Uterus (tissue), 4 donors: ENCODE results near the gene SBK3. TPM values are rescaled to one million over a fixed set of nuclear protein-coding genes. Genes with fewer than 3 reads are reported as not detected.

Experiments used
- DNase-seq, 2 donors: peaks; one replicate each; pipeline ENCODE4 v3.0.0-alpha.2; 2019 to 2020
- H3K27ac ChIP-seq, 2 donors: fragments of 200-600 bp; sonication (generic); 1 replicate in 1 of 2; 2 replicates in 1 of 2; pipeline ENCODE4 v1.5.1; 2016 to 2018
- H3K27me3 ChIP-seq, 2 donors: fragments of 200-600 bp; sonication (generic); one replicate each; pipeline ENCODE4 v1.5.1; 2018 to 2019; ENCODE audit warnings: control low read depth in 1 of 2
- H3K36me3 ChIP-seq, 2 donors: fragments of 200-600 bp; sonication (generic); one replicate each; pipeline ENCODE4 v1.5.1; 2019; ENCODE audit warnings: control low read depth in 1 of 2
- H3K4me1 ChIP-seq, 2 donors: fragments of 200-600 bp; sonication (generic); one replicate each; pipeline ENCODE4 v1.5.1; 2018 to 2019; ENCODE audit warnings: control low read depth in 1 of 2
- H3K4me3 ChIP-seq, 2 donors: fragments of 200-600 bp; sonication (generic); 1 replicate in 1 of 2; 2 replicates in 1 of 2; pipeline ENCODE4 v1.5.1; 2018 to 2019; ENCODE audit warnings: mild to moderate bottlenecking in 1 of 2
- H3K9me3 ChIP-seq, 2 donors: fragments of 200-600 bp; sonication (generic); one replicate each; pipeline ENCODE4 v1.5.1; 2019; ENCODE audit warnings: control low read depth in 1 of 2
- POLR2A ChIP-seq, 2 donors: fragments of 450-650 bp; IDR thresholded peaks; one replicate each; pipeline ENCODE4 v1.6.1; 2016; ENCODE audit warnings: antibody characterized with exemption in 2 of 2, mild to moderate bottlenecking in 1 of 2, moderate library complexity in 1 of 2
- intact Hi-C: fragments of 100-400 bp; cut with DNase I; formaldehyde crosslinking; loops from one replicate; pipeline ENCODE4 v1.15.1; 2023; ENCODE audit warnings: low total_unique reads
- total RNA-seq, 4 donors: library from RNA; depleted of rRNA in 3 of 4; stranded (reverse); fragments of >200 nt in 3 of 4; gene quantifications; one replicate each; pipeline versions ENCODE4 v1.1.0 to v1.2.4, GENCODE V29; 2014 to 2023
- TF ChIP-seq, protein P1 (sequence below), 4 experiments: fragments of 200-600 bp in 2 of 4; fragments of 450-650 bp in 2 of 4; sonication (generic) in 2 of 4; IDR thresholded peaks; one replicate each; pipeline ENCODE4 v1.5.1; 2016 to 2019; ENCODE audit warnings: antibody characterized with exemption in 4 of 4, mild to moderate bottlenecking in 2 of 4, moderate library complexity in 1 of 4
- donor health status: DM: yes; HTN: yes; CAD: no.

The SBK3 gene
- total RNA-seq, 4 donors from 2014 or later: 0.34 to 0.35 TPM; not detected in 2

DNA sequence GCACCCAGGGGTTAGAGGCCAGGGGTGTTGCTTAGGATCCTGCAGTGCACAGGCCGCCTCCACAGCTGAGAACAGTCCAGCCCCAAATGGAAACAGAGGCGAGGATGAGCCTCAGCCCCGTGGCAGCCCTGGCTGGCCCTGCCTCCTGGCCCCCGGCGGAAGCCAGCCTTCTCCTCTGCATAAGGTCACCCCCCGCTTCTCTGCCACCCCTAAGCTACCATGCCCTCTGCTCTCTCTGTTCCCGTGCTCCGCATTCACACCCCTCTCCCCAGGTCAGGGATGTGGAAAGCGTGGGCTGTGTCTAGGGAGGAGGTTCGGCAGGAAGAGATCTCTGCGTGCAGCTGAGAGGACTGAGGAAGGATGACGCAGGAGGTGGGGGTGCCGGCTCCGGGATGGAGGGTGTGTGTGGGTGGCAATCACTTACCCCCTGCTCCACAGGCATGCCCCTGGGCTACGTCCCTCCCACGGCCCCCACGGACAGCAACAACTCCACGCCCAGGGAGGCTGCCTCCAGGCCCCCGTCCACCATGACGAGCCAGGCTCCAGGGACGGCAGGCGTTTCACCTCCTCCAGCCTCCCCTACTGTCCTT is 51.1 kb downstream of the SBK3 start:
- H3K4me3 ChIP-seq: peak overlapping the region; percentile 34 to 36
- H3K9me3 ChIP-seq: no peaks in the 10 kb centered on the region
- no peaks in the 10 kb centered on the region for H3K27me3 ChIP-seq
- peak; percentile 85 to 86 for DNase-seq
- TF ChIP-seq POLR2A (IDR thresholded peaks at IDR 0.05): peak in 1 of 2 donors; percentile 46
- TF ChIP-seq, protein P1, sequence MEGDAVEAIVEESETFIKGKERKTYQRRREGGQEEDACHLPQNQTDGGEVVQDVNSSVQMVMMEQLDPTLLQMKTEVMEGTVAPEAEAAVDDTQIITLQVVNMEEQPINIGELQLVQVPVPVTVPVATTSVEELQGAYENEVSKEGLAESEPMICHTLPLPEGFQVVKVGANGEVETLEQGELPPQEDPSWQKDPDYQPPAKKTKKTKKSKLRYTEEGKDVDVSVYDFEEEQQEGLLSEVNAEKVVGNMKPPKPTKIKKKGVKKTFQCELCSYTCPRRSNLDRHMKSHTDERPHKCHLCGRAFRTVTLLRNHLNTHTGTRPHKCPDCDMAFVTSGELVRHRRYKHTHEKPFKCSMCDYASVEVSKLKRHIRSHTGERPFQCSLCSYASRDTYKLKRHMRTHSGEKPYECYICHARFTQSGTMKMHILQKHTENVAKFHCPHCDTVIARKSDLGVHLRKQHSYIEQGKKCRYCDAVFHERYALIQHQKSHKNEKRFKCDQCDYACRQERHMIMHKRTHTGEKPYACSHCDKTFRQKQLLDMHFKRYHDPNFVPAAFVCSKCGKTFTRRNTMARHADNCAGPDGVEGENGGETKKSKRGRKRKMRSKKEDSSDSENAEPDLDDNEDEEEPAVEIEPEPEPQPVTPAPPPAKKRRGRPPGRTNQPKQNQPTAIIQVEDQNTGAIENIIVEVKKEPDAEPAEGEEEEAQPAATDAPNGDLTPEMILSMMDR (IDR thresholded peaks at IDR 0.05): no peak
- no peaks in the 10 kb centered on the region for H3K36me3 ChIP-seq
- peaks cover 0 to 8% of the 10 kb centered on the region in 2 donors for H3K4me1 ChIP-seq
- intact Hi-C loops: no loop called here
- peak overlapping the region; percentile 96 to 99 for H3K27ac ChIP-seq

DNA sequence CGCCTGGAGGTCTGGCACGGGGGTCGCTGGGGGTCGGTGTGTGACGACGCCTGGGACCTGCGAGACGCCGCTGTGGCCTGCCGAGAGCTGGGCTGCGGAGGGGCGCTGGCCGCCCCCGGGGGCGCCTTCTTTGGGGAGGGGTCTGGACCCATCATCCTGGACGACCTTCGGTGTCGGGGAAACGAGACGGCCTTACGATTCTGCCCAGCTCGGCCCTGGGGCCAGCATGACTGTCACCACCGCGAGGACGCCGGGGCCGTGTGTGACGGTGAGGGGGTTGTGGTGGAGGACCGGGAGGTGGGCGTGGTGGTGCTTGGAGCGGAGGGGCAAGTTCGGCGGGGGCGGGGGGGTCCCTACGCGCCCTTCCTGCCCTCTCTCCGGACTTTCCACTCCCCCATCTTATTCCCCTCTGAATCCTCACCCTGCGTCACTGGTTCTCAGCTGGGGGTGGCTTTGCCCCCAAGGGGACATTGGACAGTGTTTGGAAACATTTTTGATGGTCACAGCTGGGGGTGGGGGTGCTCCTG is 51.6 kb downstream of the SBK3 start:
- H3K27ac ChIP-seq: peak overlapping the region; percentile 96 to 99
- no peaks in the 10 kb centered on the region for H3K36me3 ChIP-seq
- H3K4me1 ChIP-seq: peaks cover 0 to 8% of the 10 kb centered on the region in 2 donors

DNA sequence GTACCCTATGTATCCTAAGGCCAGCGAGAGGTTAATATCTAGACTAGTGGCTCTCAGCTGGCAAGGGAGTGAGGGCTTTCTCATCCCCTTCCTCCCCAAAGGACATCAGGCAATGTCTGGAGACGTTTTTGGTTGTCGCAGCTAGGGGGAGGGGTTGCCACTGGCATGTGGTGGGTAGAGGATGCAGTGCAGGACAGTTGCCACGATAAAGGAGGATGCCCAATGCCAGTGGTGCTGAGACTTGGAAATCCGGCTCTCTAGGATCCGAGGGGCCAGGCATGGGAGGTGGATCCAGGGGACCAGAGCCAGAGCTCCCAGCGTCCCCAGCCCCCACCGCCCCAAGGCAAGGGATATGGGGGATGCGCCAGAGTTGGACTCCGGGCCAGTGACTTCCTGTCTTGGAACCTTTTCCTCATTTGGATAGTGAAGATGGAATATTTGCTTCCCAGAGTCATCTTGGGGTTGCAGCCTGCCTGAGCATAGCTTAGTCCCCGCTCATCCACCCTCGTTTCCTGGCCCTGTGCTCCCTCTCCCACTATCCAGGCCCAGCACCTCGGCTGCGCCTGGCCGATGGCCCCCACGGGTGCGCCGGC is 52.2 kb downstream of the SBK3 start:
- peaks cover 0 to 8% of the 10 kb centered on the region in 2 donors for H3K4me1 ChIP-seq
- H3K9me3 ChIP-seq: no peaks in the 10 kb centered on the region
- intact Hi-C loops: no loop called here
- H3K27me3 ChIP-seq: no peaks in the 10 kb centered on the region
- peak; percentile 77 to 86 for DNase-seq
- H3K4me3 ChIP-seq: peak overlapping the region; percentile 34 to 36
- peak overlapping the region; percentile 96 to 99 for H3K27ac ChIP-seq
- no peaks in the 10 kb centered on the region for H3K36me3 ChIP-seq
- TF ChIP-seq POLR2A (IDR thresholded peaks at IDR 0.05): peak; percentile 10 to 46
- TF ChIP-seq, protein P1 (IDR thresholded peaks at IDR 0.05): no peak

More for the DNA sequence above, 51.6 kb downstream of the SBK3 start:
- no peaks in the 10 kb centered on the region for H3K27me3 ChIP-seq
- intact Hi-C loops: no loop called here
- H3K4me3 ChIP-seq: peak overlapping the region; percentile 34 to 36
- TF ChIP-seq, protein P1 (IDR thresholded peaks at IDR 0.05): no peak
- no peak for TF ChIP-seq POLR2A (IDR thresholded peaks at IDR 0.05)
- no peaks in the 10 kb centered on the region for H3K9me3 ChIP-seq
- peak in 1 of 2 donors; percentile 43 for DNase-seq

DNA sequence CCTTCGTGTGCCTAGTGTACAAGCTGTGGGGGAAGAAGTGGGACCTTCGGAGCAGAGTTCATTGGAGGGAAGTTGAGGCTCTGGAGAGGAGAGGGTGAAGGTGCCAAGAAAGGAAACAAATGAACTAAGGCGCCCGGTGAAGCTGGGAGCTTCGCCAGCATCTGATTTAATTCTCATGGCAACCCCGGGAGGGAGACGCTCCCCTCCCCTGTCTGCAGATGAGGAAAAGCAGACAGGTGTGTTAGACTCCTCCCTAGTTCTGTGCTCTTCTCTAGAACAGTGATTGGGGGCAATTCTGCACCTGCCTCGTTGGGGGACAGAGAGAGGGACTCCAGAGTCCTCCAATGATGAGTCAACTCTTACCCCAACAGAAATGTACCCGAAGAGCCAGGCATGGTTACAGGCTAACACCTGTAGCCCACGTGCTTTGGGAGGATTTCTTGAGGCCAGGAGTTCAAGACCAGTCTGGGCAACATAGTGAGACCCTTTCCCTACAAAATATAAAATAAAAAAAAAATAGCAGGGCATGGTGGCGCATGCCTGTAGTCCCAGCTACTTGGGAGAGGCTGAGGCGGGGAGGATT is 52.9 kb downstream of the SBK3 start:
- intact Hi-C loops: no loop called here
- no peak for TF ChIP-seq POLR2A (IDR thresholded peaks at IDR 0.05)
- TF ChIP-seq, protein P1 (IDR thresholded peaks at IDR 0.05): no peak
- no peaks in the 10 kb centered on the region for H3K9me3 ChIP-seq
- H3K27me3 ChIP-seq: no peaks in the 10 kb centered on the region
- no peaks in the 10 kb centered on the region for H3K36me3 ChIP-seq
- peak; percentile 47 to 54 for DNase-seq
- H3K4me3 ChIP-seq: no peak overlapping the region
- H3K4me1 ChIP-seq: peaks cover under 1 to 8% of the 10 kb centered on the region in 2 donors
- peak overlapping the region; percentile 96 to 99 for H3K27ac ChIP-seq
